OCI-LY1 (cell line): ENCODE data around the gene KCNA4.
A peak's percentile ranks its signal among the peaks of the same experiment; 100 is the strongest.

Source experiments
- H2AFZ ChIP-seq: fragments of 200-600 bp; sonication (generic), shearing (Covaris generic); 2 replicates; pipeline ENCODE4 v1.6.0; 2014; ENCODE audit warnings: antibody characterized with exemption, mild to moderate bottlenecking, low read length
- H3F3A ChIP-seq: fragments of 200-600 bp; sonication (generic), shearing (Covaris generic); 2 replicates; pipeline ENCODE4 v1.6.0; 2014; ENCODE audit warnings: mild to moderate bottlenecking, antibody characterized with exemption, low read length, moderate library complexity; ENCODE audit not compliant: insufficient read depth
- H3K27ac ChIP-seq: fragments of 200-600 bp; sonication (generic); 2 replicates; pipeline ENCODE4 v1.5.1; 2014; ENCODE audit warnings: low read length, mixed run types, mild to moderate bottlenecking, low read depth; ENCODE audit not compliant: poor library complexity, severe bottlenecking
- H3K27me3 ChIP-seq: fragments of 200-600 bp; sonication (generic); 2 replicates; pipeline ENCODE4 v1.6.0; 2014; ENCODE audit warnings: antibody characterized with exemption, mild to moderate bottlenecking, low read length, moderate library complexity; ENCODE audit not compliant: insufficient read depth
- H3K36me3 ChIP-seq: fragments of 200-600 bp; sonication (generic); 2 replicates; pipeline ENCODE4 v1.6.1; 2014; ENCODE audit warnings: mild to moderate bottlenecking, antibody characterized with exemption, low read length, moderate library complexity, mixed read lengths; ENCODE audit not compliant: insufficient read depth
- H3K4me1 ChIP-seq: fragments of 200-600 bp; sonication (generic); 2 replicates; pipeline ENCODE4 v1.5.1; 2014; ENCODE audit warnings: mild to moderate bottlenecking, low read length, moderate library complexity; ENCODE audit not compliant: insufficient read depth, severe bottlenecking
- H3K4me2 ChIP-seq: fragments of 200-600 bp; sonication (generic), shearing (Covaris generic); 2 replicates; pipeline ENCODE4 v1.6.1; 2014; ENCODE audit warnings: low read length
- H3K4me3 ChIP-seq: fragments of 200-600 bp; sonication (generic); 2 replicates; pipeline ENCODE4 v1.5.1; 2014; ENCODE audit warnings: low read length, low read depth, mild to moderate bottlenecking, mixed read lengths; ENCODE audit not compliant: poor library complexity, severe bottlenecking
- H3K79me2 ChIP-seq: fragments of 200-600 bp; shearing (Covaris generic); 2 replicates; pipeline ENCODE4 v1.6.1; 2016; ENCODE audit warnings: mixed run types, low read length, mixed read lengths; ENCODE audit not compliant: insufficient read depth
- H3K9ac ChIP-seq: fragments of 200-600 bp; sonication (generic), shearing (Covaris generic); 2 replicates; pipeline ENCODE4 v1.6.1; 2014; ENCODE audit warnings: mild to moderate bottlenecking, low read length, mixed read lengths
- H3K9me2 ChIP-seq: fragments of 200-600 bp; sonication (generic), shearing (Covaris generic); 2 replicates; pipeline ENCODE4 v1.6.1; 2014; ENCODE audit warnings: low read depth, mild to moderate bottlenecking, low read length, mixed read lengths
- H3K9me3 ChIP-seq: fragments of 200-600 bp; shearing (Covaris generic); 2 replicates; pipeline ENCODE4 v1.6.1; 2014; ENCODE audit warnings: low read length, mixed read lengths
- H4K20me1 ChIP-seq: fragments of 200-600 bp; sonication (generic), shearing (Covaris generic); 2 replicates; pipeline ENCODE4 v1.6.0; 2016; ENCODE audit warnings: mild to moderate bottlenecking, low read length; ENCODE audit not compliant: insufficient read depth
- EZH2 ChIP-seq: fragments of 200-600 bp; sonication (generic), shearing (Covaris generic); IDR thresholded peaks from 2 replicates; pipeline ENCODE4 v1.8.0; 2017; ENCODE audit warnings: borderline replicate concordance, mixed run types, mild to moderate bottlenecking, antibody characterized with exemption, low read length, moderate library complexity, mixed read lengths
- TF ChIP-seq, protein P1 (sequence below): fragments of 200-600 bp; sonication (generic), shearing (Covaris generic); IDR thresholded peaks from 2 replicates; pipeline ENCODE4 v1.5.1; 2017; ENCODE audit warnings: mild to moderate bottlenecking, antibody characterized with exemption, low read length, moderate library complexity, mixed read lengths

Gene KCNA4

GRCh38 chr11:29962243-29962642, 54.6 kb downstream of the KCNA4 start:
- Histone ChIP-seq H3K27me3 (no peaks in the 10 kb centered on the region), H2AFZ (no peak overlapping the region), H3K79me2 (no peaks in the 10 kb centered on the region), H3K4me2 (no peak overlapping the region), H3K9me3 (no peaks in the 10 kb centered on the region), H3K9ac (no peak overlapping the region), H3F3A (no peaks in the 10 kb centered on the region), H3K27ac (no peak overlapping the region), H3K36me3 (no peaks in the 10 kb centered on the region), H4K20me1 (no peaks in the 10 kb centered on the region), H3K9me2 (no peaks in the 10 kb centered on the region), H3K4me1 (no peaks in the 10 kb centered on the region), H3K4me3 (no peak overlapping the region)
- TF ChIP-seq, protein P1, sequence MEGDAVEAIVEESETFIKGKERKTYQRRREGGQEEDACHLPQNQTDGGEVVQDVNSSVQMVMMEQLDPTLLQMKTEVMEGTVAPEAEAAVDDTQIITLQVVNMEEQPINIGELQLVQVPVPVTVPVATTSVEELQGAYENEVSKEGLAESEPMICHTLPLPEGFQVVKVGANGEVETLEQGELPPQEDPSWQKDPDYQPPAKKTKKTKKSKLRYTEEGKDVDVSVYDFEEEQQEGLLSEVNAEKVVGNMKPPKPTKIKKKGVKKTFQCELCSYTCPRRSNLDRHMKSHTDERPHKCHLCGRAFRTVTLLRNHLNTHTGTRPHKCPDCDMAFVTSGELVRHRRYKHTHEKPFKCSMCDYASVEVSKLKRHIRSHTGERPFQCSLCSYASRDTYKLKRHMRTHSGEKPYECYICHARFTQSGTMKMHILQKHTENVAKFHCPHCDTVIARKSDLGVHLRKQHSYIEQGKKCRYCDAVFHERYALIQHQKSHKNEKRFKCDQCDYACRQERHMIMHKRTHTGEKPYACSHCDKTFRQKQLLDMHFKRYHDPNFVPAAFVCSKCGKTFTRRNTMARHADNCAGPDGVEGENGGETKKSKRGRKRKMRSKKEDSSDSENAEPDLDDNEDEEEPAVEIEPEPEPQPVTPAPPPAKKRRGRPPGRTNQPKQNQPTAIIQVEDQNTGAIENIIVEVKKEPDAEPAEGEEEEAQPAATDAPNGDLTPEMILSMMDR = peak; percentile 32; the same call in 1 of the 2 replicates
- no peak for TF ChIP-seq EZH2
